Ovary (tissue), 9 donors: ENCODE data around the gene PER2. TPM values are rescaled to one million over a fixed set of nuclear protein-coding genes. Genes with fewer than 3 reads are reported as not detected.

Experiments used
- DNase-seq, 5 donors: peaks; one replicate each; pipeline ENCODE4 v3.0.0-alpha.2; 2019 to 2020
- H3K27ac ChIP-seq, 2 donors: fragments of 200-600 bp; one replicate each; pipeline versions ENCODE4 v1.5.1 to v1.8.0; 2019 to 2022
- H3K27me3 ChIP-seq: fragments of 200-600 bp; one replicate; pipeline ENCODE4 v1.8.0; 2022
- H3K36me3 ChIP-seq: fragments of 200-600 bp; sonication (generic); one replicate; pipeline ENCODE4 v1.5.1; 2019
- H3K4me1 ChIP-seq: one replicate; pipeline ENCODE4 v1.8.1; 2013; ENCODE audit warnings: mild to moderate bottlenecking, moderate library complexity; ENCODE audit not compliant: insufficient read depth
- H3K4me3 ChIP-seq: fragments of 200-600 bp; sonication (generic); one replicate; pipeline ENCODE4 v1.5.1; 2017
- H3K9me3 ChIP-seq, 2 donors: fragments of 200-600 bp in 1 of 2; sonication (generic) in 1 of 2; one replicate each; pipeline versions ENCODE4 v1.5.1 to v1.8.1; 2013 to 2019; ENCODE audit warnings: mild to moderate bottlenecking in 1 of 2, moderate library complexity in 1 of 2
- CTCF ChIP-seq, 3 donors: fragments of 450-650 bp in 2 of 3; fragments of 200-600 bp in 1 of 3; IDR thresholded peaks; one replicate each; pipeline versions ENCODE4 v1.5.1 to v1.8.0; 2016 to 2022; ENCODE audit warnings: antibody characterized with exemption in 3 of 3, mild to moderate bottlenecking in 1 of 3
- EP300 ChIP-seq: sonication (generic); formaldehyde crosslinking; IDR thresholded peaks from one replicate; pipeline ENCODE4 v1.6.1; 2017; ENCODE audit warnings: antibody characterized with exemption
- POLR2A ChIP-seq: fragments of 450-650 bp; IDR thresholded peaks from one replicate; pipeline ENCODE4 v1.6.1; 2017; ENCODE audit warnings: antibody characterized with exemption, mild to moderate bottlenecking, moderate library complexity
- WGBS, 3 donors: extraction: QIAGEN DNeasy Blood & Tissue Kit in 1 of 3; methylation state at CpG; one replicate each; pipeline versions ENCODE4 v1.1.5 to v1.1.7; 2013 to 2017; 5-methylcytosine and 5-hydroxymethylcytosine counted together
- intact Hi-C, 4 donors: fragments of 100-400 bp; cut with DNase I; formaldehyde crosslinking; loops; one replicate each; pipeline versions ENCODE4 v1.11.0 to v1.15.1; 2022 to 2023
- polyA plus RNA-seq, 2 donors: library from polyadenylated mRNA; stranded (reverse); fragments of 200-250 nt in 1 of 2; fragments of 350-450 nt in 1 of 2; fragmentation: Illumina TruSeq in 1 of 2; extraction: RNeasy Lipid Tissue Mini Kit (QIAGEN cat#74804) in 1 of 2; gene quantifications; one replicate each; pipeline ENCODE4 v1.2.3, GENCODE V29; 2013 to 2014
- total RNA-seq, 7 donors: library from RNA; depleted of rRNA in 2 of 7; stranded (reverse); fragments of >200 nt in 2 of 7; fragmentation: NEBNext Ultra II Directional in 3 of 7; extraction: Animal tissue kit (Norgen Biotek cat#: 25700) in 3 of 7; gene quantifications; one replicate each; pipeline versions ENCODE4 v1.1.0 to v1.2.4, GENCODE V29; 2016 to 2023
- donor health status: DM: no; HTN: no; CAD: no; lungs with moderate emphysema.
- donor health status: DM: no; HTN: no; CAD: no.
- donor health status: Bipolar disorder and iron deficiency.
- donor health status: DM: yes; HTN: yes; CAD: no.
- donor health status: DM: no; HTN: no; CAD: no.
- donor health status: DM: yes; HTN: yes; CAD: no.

PER2 gene
- total and polyA plus RNA-seq, 9 donors: 8.1 to 34.5 (median 22.4) TPM

GRCh38 chr2:238256111-238256510 lies 32.3 kb downstream of the PER2 start:
- no peak for DNase-seq
- WGBS, 3 donors: 90 to 93% (median 90%) methylated on average over 6 of the region's 6 CpGs
- intact Hi-C loops: no loop called here

GRCh38 chr2:238255636-238256035 lies 32.8 kb downstream of the PER2 start:
- Histone ChIP-seq H3K9me3 (no peaks in the 10 kb centered on the region), H3K36me3 (no peaks in the 10 kb centered on the region), H3K4me3 (no peak overlapping the region), H3K27ac (no peak overlapping the region), H3K27me3 (no peaks in the 10 kb centered on the region), H3K4me1 (no peaks in the 10 kb centered on the region)
- DNase-seq: no peak
- intact Hi-C loops: no loop called here
- WGBS, 3 donors: 90 to 95% (median 92%) methylated on average over 8 of the region's 8 CpGs
- TF ChIP-seq POLR2A (no peak), CTCF (IDR thresholded peaks at IDR 0.05) (no peak), EP300 (no peak)

More at GRCh38 chr2:238256111-238256510, 32.3 kb downstream of the PER2 start:
- H3K4me3 ChIP-seq: no peak overlapping the region
- H3K27me3 ChIP-seq: no peaks in the 10 kb centered on the region
- H3K27ac ChIP-seq: no peak overlapping the region
- TF ChIP-seq EP300 (no peak), POLR2A (no peak), CTCF (IDR thresholded peaks at IDR 0.05) (no peak)
- H3K9me3 ChIP-seq: no peaks in the 10 kb centered on the region
- no peaks in the 10 kb centered on the region for H3K36me3 ChIP-seq
- H3K4me1 ChIP-seq: no peaks in the 10 kb centered on the region

- no peak for DNase-seq
- no peaks in the 10 kb centered on the region for H3K4me1 ChIP-seq
- TF ChIP-seq EP300 (no peak), CTCF (IDR thresholded peaks at IDR 0.05) (no peak), POLR2A (no peak)
- no peak overlapping the region for H3K4me3 ChIP-seq
- H3K27me3 ChIP-seq: no peaks in the 10 kb centered on the region
- H3K36me3 ChIP-seq: no peaks in the 10 kb centered on the region
- H3K27ac ChIP-seq: no peak overlapping the region
- WGBS, 3 donors: 80 to 92% (median 84%) methylated on average over 6 of the region's 6 CpGs
- no peaks in the 10 kb centered on the region for H3K9me3 ChIP-seq
- intact Hi-C loops: no loop called here
These were observed 33.3 kb downstream of the PER2 start for GRCh38 chr2:238255151-238255551.

- no peaks in the 10 kb centered on the region for H3K27me3 ChIP-seq
- no peaks in the 10 kb centered on the region for H3K4me1 ChIP-seq
- H3K9me3 ChIP-seq: no peaks in the 10 kb centered on the region
- TF ChIP-seq EP300 (no peak), CTCF (IDR thresholded peaks at IDR 0.05) (no peak), POLR2A (no peak)
- intact Hi-C loops: no loop called here
- H3K36me3 ChIP-seq: no peaks in the 10 kb centered on the region
- no peak overlapping the region for H3K27ac ChIP-seq
- 71 to 80% (median 74%) methylated on average over 4 of the region's 4 CpGs for WGBS, 3 donors
- no peak overlapping the region for H3K4me3 ChIP-seq
- no peak for DNase-seq
These were observed 34.2 kb downstream of the PER2 start for GRCh38 chr2:238254095-238254723.
